ENCODE measurements around the gene PRKAG3.

PRKAG3 gene

GRCh38 chr2:218831378-218831990 lies at the start of gene PRKAG3:
TSS of gene PRKAG3 (minus strand) at chr2:218831803.
- no peak for DNase-seq

- no peak for DNase-seq
Measured at GRCh38 chr2:218880859-218881594, 49.4 kb upstream of the PRKAG3 start.

DNA sequence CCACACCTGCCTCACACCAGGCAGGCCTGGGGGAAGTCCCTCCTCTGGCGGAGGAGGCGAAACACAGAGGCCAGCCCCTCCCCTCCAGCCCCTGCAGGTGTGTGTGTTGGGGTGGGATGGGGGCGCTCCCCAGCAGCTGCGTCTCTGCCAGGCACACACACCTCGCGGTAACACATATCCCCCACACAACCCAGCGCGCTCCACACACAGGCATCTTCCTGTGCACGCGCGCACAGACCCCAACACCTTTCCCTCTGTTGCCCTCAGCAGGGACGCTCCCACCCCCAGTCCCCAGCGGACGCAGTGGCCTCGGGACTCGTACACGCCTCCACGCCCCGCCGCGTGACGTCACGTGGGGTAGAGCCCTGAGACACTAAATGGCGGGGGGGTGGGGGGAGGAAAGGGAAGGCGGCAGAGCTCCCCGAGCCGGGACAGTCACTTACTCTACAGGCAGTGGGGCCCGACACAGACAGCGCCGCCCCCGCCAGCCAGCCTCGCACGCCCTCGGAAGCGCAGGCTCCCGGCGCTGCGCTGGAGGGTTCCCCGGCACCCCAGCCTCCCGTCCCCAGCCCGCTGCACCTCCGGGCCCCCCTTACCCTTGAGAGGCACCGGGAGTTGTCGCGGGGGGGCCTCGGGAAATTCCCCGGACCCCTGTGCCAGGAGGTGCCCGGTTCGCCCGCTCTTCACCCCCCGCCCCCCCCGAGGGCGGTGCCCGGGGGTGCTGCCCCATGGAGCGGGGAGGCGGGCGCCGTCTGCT lies 48.7 kb upstream of the PRKAG3 start, which contains the start of gene WNT10A:
TSS of gene WNT10A (plus strand) at position 751 of the 757 bp plus-strand sequence. CDS start 144 bp downstream, outside the sequence.
- peak; percentile 97 for DNase-seq

- DNase-seq: no peak
Measured at GRCh38 chr2:218879776-218880101, 48.1 kb upstream of the PRKAG3 start.

- no peak for DNase-seq
Measured at GRCh38 chr2:218878926-218879761, 47.5 kb upstream of the PRKAG3 start.

- DNase-seq: no peak
Measured at GRCh38 chr2:218878486-218878885, 46.9 kb upstream of the PRKAG3 start.

DNA sequence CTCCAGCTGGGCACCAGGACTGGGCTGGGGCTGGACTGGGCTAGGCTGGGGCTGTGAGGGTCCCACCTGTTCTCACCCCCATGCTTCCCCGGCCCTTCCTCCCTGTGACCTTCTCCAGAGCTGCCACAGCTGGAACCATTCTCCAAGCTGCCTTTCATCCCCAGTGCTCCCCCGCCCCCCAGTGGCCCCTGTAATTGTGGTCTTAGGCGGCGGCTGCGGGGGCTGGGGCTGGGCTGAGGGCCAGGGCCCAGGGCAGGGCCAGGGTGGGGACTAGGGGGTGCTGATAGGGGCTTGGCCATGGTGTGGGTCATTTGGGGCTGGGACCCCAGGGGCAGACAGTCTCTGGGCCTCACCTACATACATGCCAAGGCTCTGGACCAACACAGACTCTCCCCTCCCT lies 46.3 kb upstream of the PRKAG3 start:
- DNase-seq: no peak

DNA sequence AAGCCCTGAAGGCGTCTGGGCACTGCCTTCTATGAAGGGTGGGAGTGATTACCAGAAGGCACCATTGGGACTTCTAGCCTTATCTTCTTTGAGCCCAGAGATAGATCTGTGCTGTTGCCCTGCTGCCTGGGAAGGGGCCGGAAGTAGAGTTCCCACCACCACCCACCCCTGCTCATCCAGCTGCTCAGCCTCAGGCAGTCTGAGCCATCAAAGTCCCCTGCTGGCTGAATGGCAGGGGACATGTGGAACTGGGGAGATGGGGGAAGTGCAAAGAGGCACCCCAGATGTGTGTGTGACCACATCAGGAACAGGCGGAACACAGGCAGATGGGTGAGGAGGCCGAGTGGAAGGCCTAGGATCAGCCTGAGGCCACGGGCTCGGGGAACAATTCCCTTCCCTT lies 45.7 kb upstream of the PRKAG3 start:
- no peak for DNase-seq

- DNase-seq: peak; percentile 80
Measured at GRCh38 chr2:218876562-218877219, 45.1 kb upstream of the PRKAG3 start.

- DNase-seq: no peak
Measured at GRCh38 chr2:218875692-218876246, 44.2 kb upstream of the PRKAG3 start.

- peak; percentile 16 for DNase-seq
Measured at GRCh38 chr2:218873359-218874194, 42.0 kb upstream of the PRKAG3 start.

GRCh38 chr2:218872645-218873358 lies 41.2 kb upstream of the PRKAG3 start:
- no peak for DNase-seq

GRCh38 chr2:218871345-218872302 lies 40.0 kb upstream of the PRKAG3 start:
- DNase-seq: peak; percentile 65

DNA sequence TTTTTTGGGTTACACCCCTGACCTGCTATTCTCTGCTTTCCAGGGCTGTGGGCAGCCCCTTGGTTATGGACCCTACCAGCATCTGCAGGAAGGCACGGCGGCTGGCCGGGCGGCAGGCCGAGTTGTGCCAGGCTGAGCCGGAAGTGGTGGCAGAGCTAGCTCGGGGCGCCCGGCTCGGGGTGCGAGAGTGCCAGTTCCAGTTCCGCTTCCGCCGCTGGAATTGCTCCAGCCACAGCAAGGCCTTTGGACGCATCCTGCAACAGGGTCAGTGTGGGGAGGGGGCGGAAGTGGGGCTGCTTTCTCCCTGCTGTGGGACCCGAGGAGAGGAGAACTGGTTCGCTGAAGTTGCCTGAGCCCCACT lies 39.4 kb upstream of the PRKAG3 start:
- DNase-seq: peak; percentile 25

DNA sequence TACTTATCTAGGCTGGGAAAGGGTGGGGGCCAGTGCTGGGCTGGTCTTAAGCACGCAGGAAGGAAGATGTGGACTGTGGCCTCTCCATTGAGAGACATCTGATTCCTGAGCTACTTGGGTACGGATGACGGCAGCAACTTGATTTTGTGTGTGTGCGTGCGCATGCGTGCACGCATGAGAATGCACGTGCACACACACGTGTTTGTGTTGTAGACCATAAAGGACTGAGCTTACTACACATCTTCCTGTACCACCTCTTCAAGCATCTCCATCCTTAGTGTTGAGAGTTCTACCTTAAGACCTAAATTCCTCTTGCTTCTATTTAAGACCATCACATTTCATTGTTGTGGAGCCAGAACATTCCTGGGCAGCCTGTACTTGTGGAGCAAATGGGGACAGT lies 37.5 kb upstream of the PRKAG3 start:
- no peak for DNase-seq

DNA sequence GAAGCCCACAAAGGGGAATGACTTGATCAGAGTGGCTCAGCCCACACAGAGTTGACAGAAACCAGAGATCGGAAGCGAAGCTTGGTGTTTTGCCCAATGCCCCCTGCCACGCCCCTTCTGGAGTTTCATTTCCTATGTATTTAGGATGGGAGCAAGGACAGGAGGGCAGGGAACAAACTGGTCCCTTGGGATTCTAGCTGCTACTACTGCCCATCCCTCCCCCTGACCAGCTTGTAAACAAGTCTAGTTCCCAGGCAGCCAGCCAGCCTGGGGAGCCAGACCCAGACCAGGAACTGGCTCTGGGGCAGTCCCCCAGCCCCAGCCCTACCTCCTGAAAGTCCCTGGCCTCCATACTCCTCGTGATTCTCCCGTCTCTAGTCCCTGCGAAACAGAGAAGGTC lies 36.3 kb upstream of the PRKAG3 start:
- DNase-seq: no peak

DNA sequence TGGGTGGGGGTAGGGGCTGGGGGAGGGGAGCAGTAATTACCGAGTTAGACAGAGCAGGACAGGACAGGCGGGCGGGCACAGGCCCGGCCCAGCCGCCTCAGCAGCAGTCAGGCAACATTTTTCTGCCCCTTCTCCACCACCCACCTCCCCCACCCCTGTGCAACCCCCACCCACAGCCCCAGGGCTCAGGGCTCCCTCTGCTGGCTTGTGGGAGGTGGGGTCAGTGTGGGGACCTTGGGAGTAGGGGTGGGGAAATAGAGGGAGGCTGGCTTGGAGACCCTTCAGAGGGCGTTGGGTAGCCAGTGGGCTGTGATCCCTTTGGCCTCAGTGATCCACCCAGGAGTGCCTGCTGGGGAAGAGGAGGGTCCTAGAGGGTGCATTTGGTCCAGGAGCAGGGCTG lies 34.4 kb upstream of the PRKAG3 start:
- DNase-seq: no peak

DNA sequence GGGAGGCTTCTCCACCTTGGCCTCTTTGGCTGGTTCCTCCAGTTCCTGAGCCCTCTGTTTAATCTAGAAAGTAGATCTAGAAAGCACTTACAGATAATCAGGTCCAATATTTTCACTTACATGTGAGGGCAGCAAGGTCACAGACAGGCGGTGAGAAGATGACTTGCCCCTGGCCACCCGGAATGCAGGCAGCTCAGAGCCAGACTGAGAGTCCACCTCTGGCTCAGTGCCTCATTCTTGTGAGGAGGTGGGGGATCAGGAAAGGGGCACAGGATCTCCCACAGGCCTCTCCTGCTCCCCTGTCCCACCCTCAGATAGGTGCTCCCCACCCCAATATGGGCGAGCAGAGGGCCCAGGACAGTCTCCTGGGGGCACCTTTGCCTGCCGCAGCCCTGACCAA lies 33.8 kb upstream of the PRKAG3 start:
- no peak for DNase-seq

GRCh38 chr2:218863021-218863520 lies 31.5 kb upstream of the PRKAG3 start:
- DNase-seq: no peak

Measured in CD4-positive, alpha-beta T cell treated with Interleukin-17A for 4 hours (primary cell).